ENCODE data around the gene MCRIP1.

Gene MCRIP1

GRCh38 chr17:81833160-81833920 lies at the start of gene MCRIP1:
TSS of gene MCRIP1 (minus strand) at chr17:81833291. CDS start at chr17:81824506, 8,785 bp downstream.
- Mint-ChIP-seq H3K27me3 (no peaks in the 10 kb centered on the region), H3K4me3 (peak within 1 kb of the TSS; percentile 91)

GRCh38 chr17:81879121-81879520 lies 46.0 kb upstream of the MCRIP1 start:
- Mint-ChIP-seq H3K36me3 (ENCODE audit: low read depth) (peaks cover 39% of the 10 kb centered on the region), H3K4me1 (ENCODE audit: low read depth) (peaks cover 7% of the 10 kb centered on the region), H3K27ac (no peak overlapping the region), H3K27me3 (no peaks in the 10 kb centered on the region), H3K4me3 (no peak overlapping the region), H3K9me3 (no peaks in the 10 kb centered on the region)

More at GRCh38 chr17:81833160-81833920, at the start of gene MCRIP1:
- Mint-ChIP-seq H3K9me3 (no peaks in the 10 kb centered on the region), H3K36me3 (ENCODE audit: low read depth) (no peaks in the 10 kb centered on the region), H3K27ac (peak within 1 kb of the TSS; percentile 93), H3K4me1 (ENCODE audit: low read depth) (peaks cover 27% of the 10 kb centered on the region)

- no peak overlapping the region for H3K27ac Mint-ChIP-seq
- no peak overlapping the region for H3K4me3 Mint-ChIP-seq
- peaks cover 14% of the 10 kb centered on the region for H3K4me1 Mint-ChIP-seq (ENCODE audit: low read depth)
- H3K27me3 Mint-ChIP-seq: no peaks in the 10 kb centered on the region
- H3K36me3 Mint-ChIP-seq (ENCODE audit: low read depth): peaks cover 37% of the 10 kb centered on the region
- H3K9me3 Mint-ChIP-seq: no peaks in the 10 kb centered on the region
Measured at GRCh38 chr17:81878294-81878693, 45.2 kb upstream of the MCRIP1 start.

- Mint-ChIP-seq H3K27me3 (no peaks in the 10 kb centered on the region), H3K4me3 (no peak overlapping the region), H3K4me1 (ENCODE audit: low read depth) (peaks cover 22% of the 10 kb centered on the region), H3K36me3 (ENCODE audit: low read depth) (peaks cover 35% of the 10 kb centered on the region), H3K9me3 (no peaks in the 10 kb centered on the region), H3K27ac (no peak overlapping the region)
Measured at GRCh38 chr17:81877569-81877968, 44.5 kb upstream of the MCRIP1 start.

GRCh38 chr17:81871387-81872230 lies 38.5 kb upstream of the MCRIP1 start:
- Mint-ChIP-seq H3K9me3 (no peaks in the 10 kb centered on the region), H3K27me3 (no peaks in the 10 kb centered on the region), H3K27ac (peak overlapping the region; percentile 95), H3K4me1 (ENCODE audit: low read depth) (peaks cover 56% of the 10 kb centered on the region), H3K36me3 (ENCODE audit: low read depth) (peaks cover 23% of the 10 kb centered on the region), H3K4me3 (peak overlapping the region; percentile 86)

- Mint-ChIP-seq H3K27ac (peak within 1 kb of the TSS; percentile 95), H3K4me1 (ENCODE audit: low read depth) (peaks cover 58% of the 10 kb centered on the region), H3K36me3 (ENCODE audit: low read depth) (peaks cover 23% of the 10 kb centered on the region), H3K27me3 (no peaks in the 10 kb centered on the region), H3K4me3 (peak within 1 kb of the TSS; percentile 91), H3K9me3 (no peaks in the 10 kb centered on the region)
Measured at GRCh38 chr17:81870981-81871386, 37.9 kb upstream of the MCRIP1 start, which contains the start of gene ARHGDIA. TSS of gene ARHGDIA (minus strand) at chr17:81871337. CDS start at chr17:81869930, 1,407 bp downstream.

- H3K36me3 Mint-ChIP-seq (ENCODE audit: low read depth): peaks cover 23% of the 10 kb centered on the region
Measured at GRCh38 chr17:81870131-81870980, 37.3 kb upstream of the MCRIP1 start.

GRCh38 chr17:81869221-81870130 lies 36.4 kb upstream of the MCRIP1 start:
- peaks cover 23% of the 10 kb centered on the region for H3K36me3 Mint-ChIP-seq (ENCODE audit: low read depth)
- H3K27me3 Mint-ChIP-seq: no peaks in the 10 kb centered on the region
- peaks cover 60% of the 10 kb centered on the region for H3K4me1 Mint-ChIP-seq (ENCODE audit: low read depth)
- H3K4me3 Mint-ChIP-seq: peak overlapping the region; percentile 91
- H3K9me3 Mint-ChIP-seq: no peaks in the 10 kb centered on the region
- H3K27ac Mint-ChIP-seq: peak overlapping the region; percentile 91

More at GRCh38 chr17:81870131-81870980, 37.3 kb upstream of the MCRIP1 start:
- Mint-ChIP-seq H3K4me1 (ENCODE audit: low read depth) (peaks cover 63% of the 10 kb centered on the region), H3K27ac (peak overlapping the region; percentile 91), H3K9me3 (no peaks in the 10 kb centered on the region), H3K4me3 (peak overlapping the region; percentile 91), H3K27me3 (no peaks in the 10 kb centered on the region)

- H3K4me3 Mint-ChIP-seq: peak overlapping the region; percentile 91
- H3K9me3 Mint-ChIP-seq: no peaks in the 10 kb centered on the region
- peak overlapping the region; percentile 79 for H3K27ac Mint-ChIP-seq
- no peaks in the 10 kb centered on the region for H3K27me3 Mint-ChIP-seq
- H3K36me3 Mint-ChIP-seq (ENCODE audit: low read depth): peaks cover 28% of the 10 kb centered on the region
- peaks cover 56% of the 10 kb centered on the region for H3K4me1 Mint-ChIP-seq (ENCODE audit: low read depth)
Measured at GRCh38 chr17:81868674-81869220, 35.7 kb upstream of the MCRIP1 start.

GRCh38 chr17:81867991-81868673 lies 35.0 kb upstream of the MCRIP1 start:
- H3K9me3 Mint-ChIP-seq: no peaks in the 10 kb centered on the region
- peaks cover 34% of the 10 kb centered on the region for H3K36me3 Mint-ChIP-seq (ENCODE audit: low read depth)
- no peaks in the 10 kb centered on the region for H3K27me3 Mint-ChIP-seq
- peak overlapping the region; percentile 87 for H3K27ac Mint-ChIP-seq
- peaks cover 58% of the 10 kb centered on the region for H3K4me1 Mint-ChIP-seq (ENCODE audit: low read depth)
- H3K4me3 Mint-ChIP-seq: peak overlapping the region; percentile 61

- Mint-ChIP-seq H3K36me3 (ENCODE audit: low read depth) (peaks cover 40% of the 10 kb centered on the region), H3K9me3 (no peaks in the 10 kb centered on the region), H3K27ac (peak overlapping the region; percentile 87), H3K4me3 (peak overlapping the region; percentile 43), H3K4me1 (ENCODE audit: low read depth) (peaks cover 57% of the 10 kb centered on the region), H3K27me3 (no peaks in the 10 kb centered on the region)
Measured at GRCh38 chr17:81867170-81867990, 34.3 kb upstream of the MCRIP1 start.

- Mint-ChIP-seq H3K4me1 (ENCODE audit: low read depth) (peaks cover 56% of the 10 kb centered on the region), H3K27me3 (no peaks in the 10 kb centered on the region), H3K9me3 (no peaks in the 10 kb centered on the region), H3K36me3 (ENCODE audit: low read depth) (peaks cover 45% of the 10 kb centered on the region), H3K27ac (peak overlapping the region; percentile 87), H3K4me3 (peak overlapping the region; percentile 48)
Measured at GRCh38 chr17:81866440-81867169, 33.5 kb upstream of the MCRIP1 start.

Measured in stimulated activated naive CD8-positive, alpha-beta T cell treated with anti-CD3 and anti-CD28 coated beads, Interleukin-15, Interleukin-2, amounts not matched to agents 100 ng/mL and 50 ng/mL, for 24 hours (primary cell).